ENCODE results near the gene DKC1. TPM values are rescaled to one million over a fixed set of nuclear protein-coding genes. Genes with fewer than 3 reads are reported as not detected.
"Not testable (repeated sequence)": the region's sequence is repeated elsewhere in the genome, so short reads cannot be mapped to it uniquely, and the experiment has no call there.

DKC1 gene
- total and polyA plus RNA-seq, 9 donors = 17.0 to 60.6 (median 34.4) TPM

DNA sequence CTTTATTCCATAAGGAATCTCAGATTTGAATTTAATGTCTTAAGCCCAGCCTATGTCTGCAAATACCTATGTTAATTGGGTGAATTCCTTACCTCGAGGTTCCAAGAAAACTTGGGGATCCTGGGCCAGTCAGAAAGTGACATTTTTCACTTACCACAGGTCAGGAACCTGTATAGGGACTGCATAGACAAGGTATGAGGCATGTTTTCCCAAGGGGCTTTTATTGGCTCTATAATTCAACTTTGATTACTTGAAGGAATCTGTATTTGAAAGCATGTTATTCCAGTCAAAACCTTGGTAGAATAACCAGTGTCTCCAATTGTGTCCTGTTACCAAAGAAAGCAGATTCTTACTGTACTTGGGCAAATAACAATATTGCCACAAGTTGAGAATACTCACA is 51.1 kb downstream of the DKC1 start:
- Histone ChIP-seq H3K9me3 (no peaks in the 10 kb centered on the region), H3K27ac (no peak overlapping the region), H3K4me3 (no peak overlapping the region), H3K36me3 (no peaks in the 10 kb centered on the region), H3K27me3 (no peaks in the 10 kb centered on the region), H3K4me1 (ENCODE audit: insufficient read depth) (no peaks in the 10 kb centered on the region)
- TF ChIP-seq EP300 (IDR thresholded peaks at IDR 0.05) (no peak), POLR2A (IDR thresholded peaks at IDR 0.05) (no peak)
- TF ChIP-seq, protein P1, sequence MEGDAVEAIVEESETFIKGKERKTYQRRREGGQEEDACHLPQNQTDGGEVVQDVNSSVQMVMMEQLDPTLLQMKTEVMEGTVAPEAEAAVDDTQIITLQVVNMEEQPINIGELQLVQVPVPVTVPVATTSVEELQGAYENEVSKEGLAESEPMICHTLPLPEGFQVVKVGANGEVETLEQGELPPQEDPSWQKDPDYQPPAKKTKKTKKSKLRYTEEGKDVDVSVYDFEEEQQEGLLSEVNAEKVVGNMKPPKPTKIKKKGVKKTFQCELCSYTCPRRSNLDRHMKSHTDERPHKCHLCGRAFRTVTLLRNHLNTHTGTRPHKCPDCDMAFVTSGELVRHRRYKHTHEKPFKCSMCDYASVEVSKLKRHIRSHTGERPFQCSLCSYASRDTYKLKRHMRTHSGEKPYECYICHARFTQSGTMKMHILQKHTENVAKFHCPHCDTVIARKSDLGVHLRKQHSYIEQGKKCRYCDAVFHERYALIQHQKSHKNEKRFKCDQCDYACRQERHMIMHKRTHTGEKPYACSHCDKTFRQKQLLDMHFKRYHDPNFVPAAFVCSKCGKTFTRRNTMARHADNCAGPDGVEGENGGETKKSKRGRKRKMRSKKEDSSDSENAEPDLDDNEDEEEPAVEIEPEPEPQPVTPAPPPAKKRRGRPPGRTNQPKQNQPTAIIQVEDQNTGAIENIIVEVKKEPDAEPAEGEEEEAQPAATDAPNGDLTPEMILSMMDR (IDR thresholded peaks at IDR 0.05) = no peak
- DNase-seq = no peak
- 8 to 11% (median 10%) methylated on average over 1 of the region's 1 CpG for WGBS, 3 donors
- intact Hi-C loops (cut with DNase I) = no loop called here

DNA sequence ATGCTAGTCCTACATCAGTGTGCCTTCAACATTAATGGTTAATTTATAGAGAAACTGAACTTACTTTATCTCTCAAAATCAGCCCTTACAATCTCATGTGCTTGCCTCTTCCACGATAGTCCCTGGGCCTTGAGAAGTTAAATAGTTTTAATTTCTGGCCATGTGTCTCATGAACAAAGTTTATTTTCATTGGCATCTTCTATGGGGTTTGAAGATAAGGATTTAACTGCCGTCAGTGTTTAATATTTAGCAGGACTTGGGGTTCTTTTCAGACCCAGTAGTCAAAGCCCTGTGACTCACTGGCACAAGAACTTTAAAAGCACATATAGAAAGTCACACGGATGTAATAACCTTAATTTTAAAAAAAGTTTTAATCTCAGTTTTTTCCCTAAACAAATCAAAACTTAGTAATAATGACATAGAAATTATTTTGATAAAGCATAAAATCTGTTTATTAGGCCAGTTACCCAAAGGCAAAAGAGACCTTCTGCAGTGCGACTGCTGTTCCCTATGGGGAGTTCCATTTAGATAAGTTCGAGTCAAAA is 52.7 kb downstream of the DKC1 start:
- H3K4me3 ChIP-seq = no peak overlapping the region
- TF ChIP-seq EP300 (IDR thresholded peaks at IDR 0.05) = no peak
- no peak for TF ChIP-seq POLR2A (IDR thresholded peaks at IDR 0.05)
- TF ChIP-seq, protein P1 (IDR thresholded peaks at IDR 0.05) = no peak
- DNase-seq = no peak
- H3K4me1 ChIP-seq (ENCODE audit: insufficient read depth) = no peaks in the 10 kb centered on the region
- no peaks in the 10 kb centered on the region for H3K36me3 ChIP-seq
- WGBS, 3 donors = 38 to 43% (median 42%) methylated on average over 5 of the region's 5 CpGs
- intact Hi-C loops (cut with DNase I) = no loop called here
- no peaks in the 10 kb centered on the region for H3K9me3 ChIP-seq
- no peaks in the 10 kb centered on the region for H3K27me3 ChIP-seq
- H3K27ac ChIP-seq = no peak overlapping the region

DNA sequence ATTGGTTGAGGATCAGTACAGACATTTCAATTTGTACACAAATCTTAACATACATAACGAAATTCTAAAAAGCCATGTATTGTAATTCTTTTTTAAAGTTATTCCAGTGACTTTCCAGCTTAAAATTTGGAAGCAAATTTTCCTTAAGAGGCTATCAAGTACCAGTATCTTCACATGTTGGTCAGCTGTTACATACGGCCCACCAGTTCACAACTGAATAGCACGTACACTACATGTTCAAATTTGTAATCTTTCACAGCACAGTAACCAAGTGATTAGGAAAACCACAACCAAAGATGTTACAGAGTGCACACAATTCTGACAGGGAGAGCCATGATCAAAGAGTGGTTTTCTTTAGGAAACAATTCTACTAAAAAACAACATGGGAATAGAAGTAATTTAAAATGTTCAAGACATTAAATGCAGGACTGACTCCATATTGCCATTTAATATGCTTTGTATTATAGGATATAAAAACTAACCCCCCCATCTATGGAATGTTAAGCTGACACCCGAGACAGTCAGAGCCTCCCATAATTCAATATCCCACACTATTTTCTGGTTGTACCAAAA is 53.7 kb downstream of the DKC1 start:
- H3K27ac ChIP-seq; H3K36me3 ChIP-seq; H3K27me3 ChIP-seq; H3K4me1 ChIP-seq (ENCODE audit: insufficient read depth); H3K9me3 ChIP-seq; H3K4me3 ChIP-seq; intact Hi-C loops (cut with DNase I); DNase-seq: not testable (repeated sequence)
- 59 to 72% (median 71%) methylated on average over 4 of the region's 4 CpGs for WGBS, 3 donors

DNA sequence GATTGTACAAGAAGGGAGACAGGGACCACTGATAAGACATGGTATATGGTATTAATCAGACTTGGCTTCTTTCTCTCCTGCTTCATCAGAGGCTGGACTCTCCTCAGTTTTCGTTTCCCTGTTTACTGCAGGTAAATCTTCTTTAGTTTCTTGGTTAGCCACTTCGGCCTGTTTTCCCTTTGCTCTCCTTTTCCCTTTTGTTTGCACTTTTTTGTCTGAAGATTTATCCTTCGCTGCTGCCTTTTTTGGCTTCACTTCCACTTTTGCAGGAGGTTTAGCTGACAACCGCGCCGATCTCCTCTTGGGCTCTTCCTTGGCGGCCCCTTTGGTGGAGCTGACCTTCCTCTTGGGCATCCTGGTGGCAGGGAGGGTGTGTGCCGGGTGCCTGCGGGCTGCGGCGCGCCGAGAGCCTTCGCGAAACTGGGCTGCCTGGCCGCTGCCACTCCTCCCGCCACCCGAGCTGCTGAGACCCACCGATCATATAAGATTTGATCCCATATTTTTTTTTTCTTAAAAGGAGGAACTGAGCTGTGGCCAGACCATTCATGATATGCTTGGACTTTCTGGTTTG is 54.5 kb downstream of the DKC1 start:
- H3K9me3 ChIP-seq; H3K4me3 ChIP-seq; H3K4me1 ChIP-seq (ENCODE audit: insufficient read depth); H3K27ac ChIP-seq; H3K36me3 ChIP-seq; intact Hi-C loops (cut with DNase I); H3K27me3 ChIP-seq; DNase-seq: not testable (repeated sequence)
- 87 to 92% (median 90%) methylated on average over 19 of the region's 19 CpGs for WGBS, 3 donors

DNA sequence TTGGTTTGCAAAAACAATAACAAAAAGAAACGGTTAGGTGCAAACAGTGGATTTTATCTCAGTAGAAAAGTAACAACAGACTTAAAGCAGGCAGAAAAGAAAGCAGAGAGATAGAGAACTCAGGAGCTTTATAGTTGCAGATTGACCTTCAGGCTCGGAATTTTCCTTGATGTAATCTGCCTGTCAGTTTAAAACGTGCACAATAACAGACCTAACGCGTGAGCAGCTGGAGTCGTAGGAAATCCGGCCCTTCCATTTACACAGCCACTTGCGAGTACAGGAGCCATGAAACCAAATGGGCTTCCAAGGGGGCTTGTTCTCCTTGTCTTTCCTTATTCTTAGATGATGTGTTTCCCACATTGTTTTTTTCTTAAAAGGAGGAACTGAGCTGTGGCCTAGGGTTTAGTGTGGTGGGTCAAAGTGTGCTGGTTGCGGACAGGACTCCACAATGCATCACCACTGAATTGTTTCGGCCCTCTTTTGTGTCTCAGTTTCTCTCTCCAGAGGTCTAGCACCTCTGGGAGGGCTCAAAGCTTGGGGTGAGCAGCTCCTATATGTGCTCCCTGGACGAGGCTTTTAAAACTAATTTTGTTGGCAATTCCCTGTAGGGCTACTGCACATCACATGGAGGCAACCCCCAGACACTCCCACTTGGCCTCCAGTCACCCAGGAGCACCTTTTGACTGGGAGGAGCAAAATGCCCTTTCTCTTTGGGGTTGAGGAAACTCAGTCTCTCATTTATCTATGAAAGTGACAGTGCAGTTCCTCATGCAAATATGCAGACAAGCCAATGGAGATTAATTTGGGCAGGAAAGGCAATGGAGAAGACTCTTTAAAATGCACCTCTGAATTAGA is 56.5 kb downstream of the DKC1 start:
- H3K27me3 ChIP-seq = no peaks in the 10 kb centered on the region
- H3K9me3 ChIP-seq = no peaks in the 10 kb centered on the region
- no peak overlapping the region for H3K27ac ChIP-seq
- intact Hi-C loops (cut with DNase I) = no loop called here
- no peak for DNase-seq
- WGBS, 3 donors = 42 to 57% (median 48%) methylated on average over 11 of the region's 11 CpGs
- no peaks in the 10 kb centered on the region for H3K36me3 ChIP-seq
- no peaks in the 10 kb centered on the region for H3K4me1 ChIP-seq (ENCODE audit: insufficient read depth)
- H3K4me3 ChIP-seq = no peak overlapping the region
- TF ChIP-seq EP300 (IDR thresholded peaks at IDR 0.05) (no peak), POLR2A (IDR thresholded peaks at IDR 0.05) (no peak)
- TF ChIP-seq, protein P1 (IDR thresholded peaks at IDR 0.05) = no peak
